SU-DHL-6 (cell line): ENCODE measurements around the gene GNG4.

Experiments used
- H2AFZ ChIP-seq: fragments of 200-600 bp; sonication (generic); 2 replicates; pipeline ENCODE4 v1.6.1; 2014; ENCODE audit warnings: low read depth, mild to moderate bottlenecking, moderate library complexity, mixed read lengths, antibody characterized with exemption, low read length; ENCODE audit not compliant: severe bottlenecking
- H3F3A ChIP-seq: fragments of 200-600 bp; shearing (Covaris generic); 2 replicates; pipeline ENCODE4 v1.6.0; 2016; ENCODE audit warnings: antibody characterized with exemption, mild to moderate bottlenecking; ENCODE audit not compliant: insufficient read depth
- H3K27ac ChIP-seq: fragments of 200-600 bp; sonication (generic); 2 replicates; pipeline ENCODE4 v1.5.1; 2016; ENCODE audit warnings: low read depth, mild to moderate bottlenecking, low read length, moderate library complexity, mixed read lengths
- H3K27me3 ChIP-seq: fragments of 200-600 bp; sonication (generic), shearing (Covaris generic); 2 replicates; pipeline ENCODE4 v1.6.0; 2014; ENCODE audit warnings: mild to moderate bottlenecking, low read length
- H3K36me3 ChIP-seq: fragments of 200-600 bp; sonication (generic); 2 replicates; pipeline ENCODE4 v1.6.1; 2014; ENCODE audit warnings: mild to moderate bottlenecking, low read length, mixed read lengths
- H3K4me2 ChIP-seq: fragments of 300-600, 200-600 bp; shearing (Covaris generic), sonication (generic); 2 replicates; pipeline ENCODE4 v1.6.0; 2014; ENCODE audit warnings: low read length, low read depth, mild to moderate bottlenecking; ENCODE audit not compliant: poor library complexity, severe bottlenecking
- H3K4me3 ChIP-seq: fragments of 200-600 bp; sonication (generic); 2 replicates; pipeline ENCODE4 v1.5.1; 2014; ENCODE audit warnings: antibody characterized with exemption, low read length, mild to moderate bottlenecking, mixed read lengths; ENCODE audit not compliant: insufficient read depth, poor library complexity, severe bottlenecking
- H3K79me2 ChIP-seq: fragments of 200-600 bp; sonication (generic); 2 replicates; pipeline ENCODE4 v1.6.1; 2014; ENCODE audit warnings: mild to moderate bottlenecking, low read length, moderate library complexity; ENCODE audit not compliant: insufficient read depth
- H3K9ac ChIP-seq: fragments of 200-600 bp; sonication (generic); 2 replicates; pipeline ENCODE4 v1.7.0; 2014; ENCODE audit warnings: mild to moderate bottlenecking, low read length
- H3K9me2 ChIP-seq: fragments of 200-600 bp; sonication (generic); replicated peaks from 2 replicates; pipeline ENCODE4 v1.6.1; 2014; ENCODE audit warnings: low read length; ENCODE audit not compliant: insufficient read depth
- H3K9me3 ChIP-seq: fragments of 200-600 bp; sonication (generic); 2 replicates; pipeline ENCODE4 v1.6.1; 2014; ENCODE audit warnings: low read length, mixed read lengths; ENCODE audit not compliant: insufficient read depth
- H4K20me1 ChIP-seq: fragments of 200-600 bp; sonication (generic); 2 replicates; pipeline ENCODE4 v1.6.1; 2014; ENCODE audit warnings: low read depth, mild to moderate bottlenecking, antibody characterized with exemption, low read length, moderate library complexity, mixed read lengths
- CTCF ChIP-seq: fragments of 200-600 bp; sonication (generic); IDR thresholded peaks from one replicate; pipeline ENCODE4 v1.5.1; 2017; ENCODE audit warnings: antibody characterized with exemption, mild to moderate bottlenecking, low read length, moderate library complexity; ENCODE audit not compliant: insufficient read depth, poor library complexity, severe bottlenecking
- EZH2phosphoT487 ChIP-seq: fragments of 200-600 bp; sonication (generic), shearing (Covaris generic); conservative IDR thresholded peaks from 2 replicates; pipeline ENCODE4 v1.6.1; 2018; ENCODE audit warnings: mild to moderate bottlenecking, antibody characterized with exemption, low read length, moderate library complexity, mixed read lengths

Gene GNG4

GRCh38 chr1:235642943-235643371 is 6.6 kb downstream of the GNG4 start:
- H3K36me3 ChIP-seq, result no peaks in the 10 kb centered on the region
- no peak overlapping the region for H3K9ac ChIP-seq
- no peak overlapping the region for H3K27ac ChIP-seq
- no peaks in the 10 kb centered on the region for H3K79me2 ChIP-seq
- no peaks in the 10 kb centered on the region for H3K9me2 ChIP-seq
- H3K9me3 ChIP-seq, result no peaks in the 10 kb centered on the region
- no peak overlapping the region for H2AFZ ChIP-seq
- H3F3A ChIP-seq, result no peaks in the 10 kb centered on the region
- H3K27me3 ChIP-seq, result no peaks in the 10 kb centered on the region
- no peaks in the 10 kb centered on the region for H4K20me1 ChIP-seq
- no peak overlapping the region for H3K4me2 ChIP-seq
- H3K4me3 ChIP-seq, result no peak overlapping the region
- TF ChIP-seq CTCF (no peak), EZH2phosphoT487 (no peak)

GRCh38 chr1:235642011-235642942 is 7.3 kb downstream of the GNG4 start:
- no peaks in the 10 kb centered on the region for H3K9me3 ChIP-seq
- H3K27me3 ChIP-seq, result no peaks in the 10 kb centered on the region
- H3K36me3 ChIP-seq, result no peaks in the 10 kb centered on the region
- no peaks in the 10 kb centered on the region for H4K20me1 ChIP-seq
- TF ChIP-seq EZH2phosphoT487, result no peak
- TF ChIP-seq CTCF, result no peak
- no peaks in the 10 kb centered on the region for H3F3A ChIP-seq
- no peak overlapping the region for H3K4me2 ChIP-seq
- H2AFZ ChIP-seq, result no peak overlapping the region
- no peaks in the 10 kb centered on the region for H3K9me2 ChIP-seq
- no peaks in the 10 kb centered on the region for H3K79me2 ChIP-seq
- no peak overlapping the region for H3K9ac ChIP-seq
- no peak overlapping the region for H3K27ac ChIP-seq
- no peak overlapping the region for H3K4me3 ChIP-seq

GRCh38 chr1:235640580-235640979 is 9.0 kb downstream of the GNG4 start:
- Histone ChIP-seq H3K4me3 (no peak overlapping the region), H3F3A (no peaks in the 10 kb centered on the region), H3K36me3 (no peaks in the 10 kb centered on the region), H3K9me3 (no peaks in the 10 kb centered on the region), H3K9me2 (no peaks in the 10 kb centered on the region), H2AFZ (no peak overlapping the region), H3K27ac (no peak overlapping the region), H4K20me1 (no peaks in the 10 kb centered on the region), H3K79me2 (no peaks in the 10 kb centered on the region), H3K9ac (no peak overlapping the region), H3K4me2 (no peak overlapping the region), H3K27me3 (no peaks in the 10 kb centered on the region)
- no peak for TF ChIP-seq EZH2phosphoT487
